ENCODE results near the gene ASPHD1. TPM values are rescaled to one million over a fixed set of nuclear protein-coding genes. Genes with fewer than 3 reads are reported as not detected.

The ASPHD1 gene
- total RNA-seq, 4 donors from 2014 or later: 0.32 to 0.61 TPM; not detected in 2

GRCh38 chr16:29892458-29892813 is 7.9 kb upstream of the ASPHD1 start:
- Histone ChIP-seq H3K4me1 (no peaks in the 10 kb centered on the region), H3K27me3 (peaks cover 0 to 16% (median 0%) of the 10 kb centered on the region in 4 donors), H3K27ac (no peak overlapping the region), H3K4me3 (no peak overlapping the region), H3K9me3 (no peaks in the 10 kb centered on the region), H3K36me3 (no peaks in the 10 kb centered on the region)
- intact Hi-C loops (cut with DNase I): no loop called here
- no peak for DNase-seq
- TF ChIP-seq CTCF (IDR thresholded peaks at IDR 0.05) (no peak), POLR2A (IDR thresholded peaks at IDR 0.05) (no peak)
- 33 to 93% methylated on average over 1 to 3 of the region's 6 CpGs for WGBS, 2 donors

DNA sequence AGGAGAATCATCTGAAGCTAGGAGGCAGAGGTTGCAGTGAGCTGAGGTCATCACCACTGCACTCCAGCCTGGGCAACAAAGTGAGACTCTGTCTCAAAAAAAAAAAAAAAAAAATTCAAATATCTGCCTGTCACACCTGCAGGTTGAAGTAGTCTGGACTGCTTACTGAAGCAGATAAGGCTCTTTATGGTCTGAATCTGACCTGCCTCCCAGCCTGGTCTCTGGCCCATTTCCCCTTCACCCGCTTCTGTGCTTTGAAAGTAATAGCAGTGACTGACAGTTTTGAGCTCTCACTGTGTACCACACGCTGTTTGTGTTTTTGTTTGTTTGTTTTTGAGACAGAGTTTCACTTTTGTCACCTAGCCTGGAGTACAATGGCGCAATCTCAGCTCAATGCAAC is 6.7 kb upstream of the ASPHD1 start:
- intact Hi-C loops (cut with DNase I): no loop called here
- Histone ChIP-seq H3K4me3 (no peak overlapping the region), H3K4me1 (no peaks in the 10 kb centered on the region), H3K36me3 (no peaks in the 10 kb centered on the region), H3K9me3 (no peaks in the 10 kb centered on the region), H3K27ac (no peak overlapping the region), H3K27me3 (peaks cover 0 to 25% (median under 1%) of the 10 kb centered on the region in 4 donors)
- 78 to 93% methylated on average over 3 of the region's 3 CpGs for WGBS, 2 donors
- no peak for DNase-seq
- TF ChIP-seq CTCF (IDR thresholded peaks at IDR 0.05) (no peak), POLR2A (IDR thresholded peaks at IDR 0.05) (no peak)

- H3K4me3 ChIP-seq: no peak overlapping the region
- no peak for DNase-seq
- H3K27ac ChIP-seq: no peak overlapping the region
- H3K36me3 ChIP-seq: no peaks in the 10 kb centered on the region
- H3K9me3 ChIP-seq: no peaks in the 10 kb centered on the region
- 64 to 72% methylated on average over 3 to 4 of the region's 4 CpGs for WGBS, 2 donors
- intact Hi-C loops (cut with DNase I): no loop called here
- peaks cover 0 to 32% (median 7%) of the 10 kb centered on the region in 4 donors for H3K27me3 ChIP-seq
- peaks cover 0 to 7% (median 4%) of the 10 kb centered on the region in 3 donors for H3K4me1 ChIP-seq
- no peak for TF ChIP-seq CTCF (IDR thresholded peaks at IDR 0.05)
- TF ChIP-seq POLR2A (IDR thresholded peaks at IDR 0.05): no peak
Measured at GRCh38 chr16:29894352-29894751, 5.9 kb upstream of the ASPHD1 start.

GRCh38 chr16:29896841-29897240 is 3.4 kb upstream of the ASPHD1 start:
- 63 to 65% methylated on average over 2 to 5 of the region's 15 CpGs for WGBS, 2 donors
- H3K27me3 ChIP-seq: peaks cover 0 to 47% (median 7%) of the 10 kb centered on the region in 4 donors
- intact Hi-C loops (cut with DNase I): no loop called here

GRCh38 chr16:29897333-29897732 is 3.0 kb upstream of the ASPHD1 start:
- TF ChIP-seq POLR2A (IDR thresholded peaks at IDR 0.05) (no peak), CTCF (IDR thresholded peaks at IDR 0.05) (no peak)
- DNase-seq: no peak
- Histone ChIP-seq H3K27me3 (peaks cover 0 to 49% (median 7%) of the 10 kb centered on the region in 4 donors), H3K4me3 (no peak overlapping the region), H3K27ac (no peak overlapping the region), H3K9me3 (no peaks in the 10 kb centered on the region), H3K36me3 (no peaks in the 10 kb centered on the region), H3K4me1 (peaks cover 11 to 26% (median 18%) of the 10 kb centered on the region in 3 donors)
- intact Hi-C loops (cut with DNase I): no loop called here
- 40 to 44% methylated on average over 4 of the region's 4 CpGs for WGBS, 2 donors

More at GRCh38 chr16:29896841-29897240, 3.4 kb upstream of the ASPHD1 start:
- Histone ChIP-seq H3K27ac (no peak overlapping the region), H3K9me3 (no peaks in the 10 kb centered on the region), H3K36me3 (no peaks in the 10 kb centered on the region), H3K4me3 (no peak overlapping the region), H3K4me1 (peaks cover 11 to 26% (median 18%) of the 10 kb centered on the region in 3 donors)
- DNase-seq: no peak
- TF ChIP-seq CTCF (IDR thresholded peaks at IDR 0.05) (no peak), POLR2A (IDR thresholded peaks at IDR 0.05) (no peak)
